ENCODE results near the gene EPB41L2.
"Not testable (repeated sequence)": the region's sequence is repeated elsewhere in the genome, so short reads cannot be mapped to it uniquely, and the experiment has no call there.

The EPB41L2 gene

DNA sequence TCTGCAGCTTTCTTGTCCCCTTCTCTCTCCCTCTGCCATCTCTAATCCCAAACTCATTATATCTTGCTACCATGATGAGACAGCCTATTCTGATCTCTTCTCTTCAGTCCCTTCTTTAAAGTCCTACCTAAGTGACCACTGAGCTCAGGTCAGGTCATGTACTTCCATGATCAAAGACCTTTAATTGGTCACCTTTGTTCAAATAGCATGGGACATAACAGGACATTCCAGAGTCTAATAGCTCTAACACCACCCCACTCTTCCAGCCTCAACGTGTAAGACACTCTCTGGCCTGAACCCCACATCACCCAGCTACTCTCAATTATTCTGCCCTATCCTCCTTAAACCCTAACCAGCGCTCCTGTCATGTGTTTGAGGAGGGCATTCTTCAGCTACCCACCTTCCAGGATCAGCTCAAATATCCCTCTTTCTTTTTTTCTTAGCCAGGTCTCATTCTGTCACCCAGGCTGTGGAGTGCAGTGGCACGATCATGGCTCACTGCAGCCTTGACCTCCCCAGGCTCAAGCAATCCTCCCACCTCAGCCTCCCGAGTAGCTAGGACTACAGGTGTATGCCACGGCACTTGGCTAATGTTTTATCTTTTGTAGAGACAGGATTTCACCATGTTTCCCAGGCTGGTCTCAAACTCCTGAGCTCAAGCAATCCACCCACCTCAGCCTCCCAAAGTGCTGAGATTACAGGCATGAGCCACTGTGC is 237.9 kb downstream of the EPB41L2 start:
- DNase-seq (ENCODE audit: low read depth, low spot score): no peak
- in situ Hi-C loops (cut with HindIII; ENCODE audit: low sequenced_read_pairs): no loop called here
- TF ChIP-seq, protein P1, sequence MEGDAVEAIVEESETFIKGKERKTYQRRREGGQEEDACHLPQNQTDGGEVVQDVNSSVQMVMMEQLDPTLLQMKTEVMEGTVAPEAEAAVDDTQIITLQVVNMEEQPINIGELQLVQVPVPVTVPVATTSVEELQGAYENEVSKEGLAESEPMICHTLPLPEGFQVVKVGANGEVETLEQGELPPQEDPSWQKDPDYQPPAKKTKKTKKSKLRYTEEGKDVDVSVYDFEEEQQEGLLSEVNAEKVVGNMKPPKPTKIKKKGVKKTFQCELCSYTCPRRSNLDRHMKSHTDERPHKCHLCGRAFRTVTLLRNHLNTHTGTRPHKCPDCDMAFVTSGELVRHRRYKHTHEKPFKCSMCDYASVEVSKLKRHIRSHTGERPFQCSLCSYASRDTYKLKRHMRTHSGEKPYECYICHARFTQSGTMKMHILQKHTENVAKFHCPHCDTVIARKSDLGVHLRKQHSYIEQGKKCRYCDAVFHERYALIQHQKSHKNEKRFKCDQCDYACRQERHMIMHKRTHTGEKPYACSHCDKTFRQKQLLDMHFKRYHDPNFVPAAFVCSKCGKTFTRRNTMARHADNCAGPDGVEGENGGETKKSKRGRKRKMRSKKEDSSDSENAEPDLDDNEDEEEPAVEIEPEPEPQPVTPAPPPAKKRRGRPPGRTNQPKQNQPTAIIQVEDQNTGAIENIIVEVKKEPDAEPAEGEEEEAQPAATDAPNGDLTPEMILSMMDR (IDR thresholded peaks at IDR 0.05; ENCODE audit: low read depth, low read length): no peak
- no peak overlapping the region for H3K4me3 ChIP-seq (ENCODE audit: low read depth, low read length)

GRCh38 chr6:130822736-130823135 is 240.3 kb downstream of the EPB41L2 start:
- TF ChIP-seq, protein P1 (IDR thresholded peaks at IDR 0.05; ENCODE audit: low read depth, low read length): no peak
- in situ Hi-C loops (cut with HindIII; ENCODE audit: low sequenced_read_pairs): no loop called here
- no peak overlapping the region for H3K4me3 ChIP-seq (ENCODE audit: low read depth, low read length)
- no peak for DNase-seq (ENCODE audit: low read depth, low spot score)

GRCh38 chr6:130815200-130816071 is 247.6 kb downstream of the EPB41L2 start:
- no peak for DNase-seq (ENCODE audit: low read depth, low spot score)
- TF ChIP-seq, protein P1 (IDR thresholded peaks at IDR 0.05; ENCODE audit: low read depth, low read length): no peak
- H3K4me3 ChIP-seq (ENCODE audit: low read depth, low read length): no peak overlapping the region
- in situ Hi-C loops (cut with HindIII; ENCODE audit: low sequenced_read_pairs): no loop called here

GRCh38 chr6:130814506-130814905 is 248.5 kb downstream of the EPB41L2 start:
- H3K4me3 ChIP-seq (ENCODE audit: low read depth, low read length): no peak overlapping the region
- in situ Hi-C loops (cut with HindIII; ENCODE audit: low sequenced_read_pairs): no loop called here
- DNase-seq (ENCODE audit: low read depth, low spot score): no peak
- TF ChIP-seq, protein P1 (IDR thresholded peaks at IDR 0.05; ENCODE audit: low read depth, low read length): no peak

DNA sequence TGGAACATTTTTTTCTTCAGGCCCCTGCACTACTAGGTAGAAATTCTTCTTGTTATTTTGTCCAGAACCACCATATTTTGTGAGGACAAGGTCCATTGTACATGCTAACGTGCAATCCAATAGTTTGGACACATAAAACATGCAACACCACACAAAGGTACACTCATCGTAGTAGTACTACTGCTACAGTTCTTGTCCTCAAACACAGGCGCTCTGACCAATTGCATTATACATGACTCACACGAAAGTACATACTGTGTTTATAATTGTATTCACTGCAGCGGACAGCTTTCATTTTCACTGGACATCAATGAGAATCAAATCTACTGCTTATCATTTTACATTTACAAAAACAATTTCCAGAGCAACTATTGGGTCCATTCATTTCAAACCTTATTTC is 251.1 kb downstream of the EPB41L2 start:
- in situ Hi-C loops (cut with HindIII; ENCODE audit: low sequenced_read_pairs): no loop called here
- H3K4me3 ChIP-seq (ENCODE audit: low read depth, low read length): no peak overlapping the region
- DNase-seq (ENCODE audit: low read depth, low spot score): peak; percentile 5
- TF ChIP-seq, protein P1 (IDR thresholded peaks at IDR 0.05; ENCODE audit: low read depth, low read length): no peak

DNA sequence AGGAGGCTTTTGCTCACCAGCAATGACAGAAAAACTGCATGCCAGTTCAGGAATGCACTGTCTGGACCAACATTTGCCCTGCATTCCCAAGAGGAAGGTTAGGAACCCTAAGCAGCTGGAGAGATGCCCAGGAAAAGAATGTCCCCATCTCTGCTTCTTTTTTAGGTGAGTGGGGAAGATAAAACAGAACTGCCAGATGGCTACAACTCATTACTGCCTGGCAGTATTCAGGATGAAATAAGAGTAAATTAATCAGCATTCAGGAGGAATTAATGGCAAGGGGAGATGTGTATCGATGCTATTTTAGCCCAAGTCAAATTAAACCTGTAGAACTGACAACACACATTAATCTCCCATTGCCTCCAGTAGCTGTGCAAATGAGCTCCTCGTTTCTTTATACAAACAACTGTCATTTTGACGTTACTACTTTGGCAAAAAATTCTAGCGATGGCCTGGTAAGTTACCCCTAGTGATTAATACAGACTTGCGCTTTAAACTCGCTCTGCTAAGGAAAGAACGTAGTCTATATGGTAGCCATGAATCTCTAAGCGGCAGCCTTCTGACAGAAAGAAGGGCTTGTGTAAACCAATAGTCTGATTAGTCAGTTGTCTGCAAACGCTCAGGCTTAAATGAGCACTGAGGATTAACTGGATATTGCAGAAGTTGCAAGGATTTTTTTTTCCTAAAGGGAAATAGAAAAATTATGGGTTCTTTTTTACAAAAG is 252.6 kb downstream of the EPB41L2 start:
- peak; percentile 3 for DNase-seq (ENCODE audit: low read depth, low spot score)
- H3K4me3 ChIP-seq (ENCODE audit: low read depth, low read length): no peak overlapping the region
- in situ Hi-C loops (cut with HindIII; ENCODE audit: low sequenced_read_pairs): no loop called here
- TF ChIP-seq, protein P1 (IDR thresholded peaks at IDR 0.05; ENCODE audit: low read depth, low read length): no peak

GRCh38 chr6:130801368-130801767 is 261.7 kb downstream of the EPB41L2 start:
- DNase-seq (ENCODE audit: low read depth, low spot score); in situ Hi-C loops (cut with HindIII; ENCODE audit: low sequenced_read_pairs); H3K4me3 ChIP-seq (ENCODE audit: low read depth, low read length): not testable (repeated sequence)
